ENCODE measurements around the gene MBNL3.

- TF ChIP-seq CTCF (IDR thresholded peaks at IDR 0.05) = no peak
- no peak for TF ChIP-seq POLR2AphosphoS5 (IDR thresholded peaks at IDR 0.05; ENCODE audit: low read depth, low read length)
- no peak for TF ChIP-seq YY1 (IDR thresholded peaks at IDR 0.05; ENCODE audit: low read depth)
- TF ChIP-seq EZH2phosphoT487 (IDR thresholded peaks at IDR 0.05; ENCODE audit: borderline replicate concordance, low read depth) = no peak
- TF ChIP-seq RCOR1 (IDR thresholded peaks at IDR 0.05; ENCODE audit: low read length) = no peak
Observed at GRCh38 chrX:132493095-132493494, 4.3 kb upstream of the MBNL3 start.
